HS-5 (cell line): ENCODE data around the gene NUCKS1.

ENCODE experiments used
- DNase-seq: peaks from one replicate; pipeline ENCODE4 v3.0.0-alpha.2; 2012; ENCODE audit warnings: low read depth

NUCKS1 gene

GRCh38 chr1:205770618-205771017, 20.6 kb upstream of the NUCKS1 start:
- DNase-seq, result no peak

GRCh38 chr1:205769641-205770365, 19.8 kb upstream of the NUCKS1 start:
- no peak for DNase-seq

GRCh38 chr1:205767248-205767647, 17.3 kb upstream of the NUCKS1 start:
- DNase-seq, result no peak

GRCh38 chr1:205766570-205766969, 16.6 kb upstream of the NUCKS1 start:
- DNase-seq, result no peak

GRCh38 chr1:205766038-205766437, 16.1 kb upstream of the NUCKS1 start:
- no peak for DNase-seq

GRCh38 chr1:205764578-205764977, 14.6 kb upstream of the NUCKS1 start:
- DNase-seq, result no peak

- DNase-seq, result no peak
Observed at GRCh38 chr1:205763980-205764379, 14.0 kb upstream of the NUCKS1 start.

- DNase-seq, result no peak
Observed at GRCh38 chr1:205760606-205761005, 10.6 kb upstream of the NUCKS1 start.

- DNase-seq, result no peak
Observed at GRCh38 chr1:205756552-205756951, 6.6 kb upstream of the NUCKS1 start.

- no peak for DNase-seq
Observed at GRCh38 chr1:205754857-205755256, 4.9 kb upstream of the NUCKS1 start.

- no peak for DNase-seq
Observed at GRCh38 chr1:205751036-205751651, 1.2 kb upstream of the NUCKS1 start.

GRCh38 chr1:205749234-205750137, 496 bp downstream of the NUCKS1 start:
- DNase-seq, result peak; percentile 60

- DNase-seq, result no peak
Observed at GRCh38 chr1:205748403-205749233, 1.4 kb downstream of the NUCKS1 start.

GRCh38 chr1:205746757-205747412, 3.1 kb downstream of the NUCKS1 start:
- no peak for DNase-seq

GRCh38 chr1:205744403-205744802, 5.6 kb downstream of the NUCKS1 start:
- DNase-seq, result no peak

GRCh38 chr1:205743977-205744376, 6.0 kb downstream of the NUCKS1 start:
- no peak for DNase-seq

- DNase-seq, result no peak
Observed at GRCh38 chr1:205741681-205742080, 8.3 kb downstream of the NUCKS1 start.

- no peak for DNase-seq
Observed at GRCh38 chr1:205739348-205740160, 10.4 kb downstream of the NUCKS1 start.

- DNase-seq, result no peak
Observed at GRCh38 chr1:205735218-205735617, 14.8 kb downstream of the NUCKS1 start.

GRCh38 chr1:205733438-205734175, 16.4 kb downstream of the NUCKS1 start:
- DNase-seq, result no peak
